HG02884 (cell line): ENCODE results near the gene NLRX1.
"Not testable (repeated sequence)": the region's sequence is repeated elsewhere in the genome, so short reads cannot be mapped to it uniquely, and the experiment has no call there.

ENCODE experiments used
- ATAC-seq: cut with Tn5 transposase; IDR thresholded peaks from one replicate; pipeline ENCODE4 v1.9.1; 2021; ENCODE audit warnings: mild to moderate bottlenecking, moderate library complexity; ENCODE audit not compliant: unreplicated experiment

NLRX1 gene, protein sequence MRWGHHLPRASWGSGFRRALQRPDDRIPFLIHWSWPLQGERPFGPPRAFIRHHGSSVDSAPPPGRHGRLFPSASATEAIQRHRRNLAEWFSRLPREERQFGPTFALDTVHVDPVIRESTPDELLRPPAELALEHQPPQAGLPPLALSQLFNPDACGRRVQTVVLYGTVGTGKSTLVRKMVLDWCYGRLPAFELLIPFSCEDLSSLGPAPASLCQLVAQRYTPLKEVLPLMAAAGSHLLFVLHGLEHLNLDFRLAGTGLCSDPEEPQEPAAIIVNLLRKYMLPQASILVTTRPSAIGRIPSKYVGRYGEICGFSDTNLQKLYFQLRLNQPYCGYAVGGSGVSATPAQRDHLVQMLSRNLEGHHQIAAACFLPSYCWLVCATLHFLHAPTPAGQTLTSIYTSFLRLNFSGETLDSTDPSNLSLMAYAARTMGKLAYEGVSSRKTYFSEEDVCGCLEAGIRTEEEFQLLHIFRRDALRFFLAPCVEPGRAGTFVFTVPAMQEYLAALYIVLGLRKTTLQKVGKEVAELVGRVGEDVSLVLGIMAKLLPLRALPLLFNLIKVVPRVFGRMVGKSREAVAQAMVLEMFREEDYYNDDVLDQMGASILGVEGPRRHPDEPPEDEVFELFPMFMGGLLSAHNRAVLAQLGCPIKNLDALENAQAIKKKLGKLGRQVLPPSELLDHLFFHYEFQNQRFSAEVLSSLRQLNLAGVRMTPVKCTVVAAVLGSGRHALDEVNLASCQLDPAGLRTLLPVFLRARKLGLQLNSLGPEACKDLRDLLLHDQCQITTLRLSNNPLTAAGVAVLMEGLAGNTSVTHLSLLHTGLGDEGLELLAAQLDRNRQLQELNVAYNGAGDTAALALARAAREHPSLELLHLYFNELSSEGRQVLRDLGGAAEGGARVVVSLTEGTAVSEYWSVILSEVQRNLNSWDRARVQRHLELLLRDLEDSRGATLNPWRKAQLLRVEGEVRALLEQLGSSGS

GRCh38 chr11:119168471-119169281 lies at the start of gene NLRX1:
TSS of gene NLRX1 (plus strand) at chr11:119168725. CDS start at chr11:119171404, 2,679 bp downstream.
- ATAC-seq = peak; percentile 87

GRCh38 chr11:119118946-119119345 lies 49.6 kb upstream of the NLRX1 start:
- ATAC-seq = no peak

DNA sequence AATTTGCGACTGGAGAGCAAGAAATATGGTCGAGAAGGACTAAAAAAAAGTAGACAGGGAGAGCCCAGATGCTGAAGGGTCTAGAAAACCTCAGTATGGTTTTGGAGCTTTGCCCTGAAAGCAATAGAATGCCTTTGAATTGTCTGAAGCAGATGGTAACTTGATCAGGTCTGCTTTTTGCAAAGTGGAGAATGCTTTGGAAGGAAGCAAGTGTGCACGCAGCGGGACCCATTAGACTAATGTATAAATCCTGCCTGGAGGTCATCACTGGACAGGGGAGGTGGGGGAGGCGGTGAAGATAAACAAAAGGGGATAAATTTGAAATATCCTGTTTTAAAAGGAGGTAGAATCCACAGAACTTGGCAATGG lies 47.9 kb upstream of the NLRX1 start:
- no peak for ATAC-seq

DNA sequence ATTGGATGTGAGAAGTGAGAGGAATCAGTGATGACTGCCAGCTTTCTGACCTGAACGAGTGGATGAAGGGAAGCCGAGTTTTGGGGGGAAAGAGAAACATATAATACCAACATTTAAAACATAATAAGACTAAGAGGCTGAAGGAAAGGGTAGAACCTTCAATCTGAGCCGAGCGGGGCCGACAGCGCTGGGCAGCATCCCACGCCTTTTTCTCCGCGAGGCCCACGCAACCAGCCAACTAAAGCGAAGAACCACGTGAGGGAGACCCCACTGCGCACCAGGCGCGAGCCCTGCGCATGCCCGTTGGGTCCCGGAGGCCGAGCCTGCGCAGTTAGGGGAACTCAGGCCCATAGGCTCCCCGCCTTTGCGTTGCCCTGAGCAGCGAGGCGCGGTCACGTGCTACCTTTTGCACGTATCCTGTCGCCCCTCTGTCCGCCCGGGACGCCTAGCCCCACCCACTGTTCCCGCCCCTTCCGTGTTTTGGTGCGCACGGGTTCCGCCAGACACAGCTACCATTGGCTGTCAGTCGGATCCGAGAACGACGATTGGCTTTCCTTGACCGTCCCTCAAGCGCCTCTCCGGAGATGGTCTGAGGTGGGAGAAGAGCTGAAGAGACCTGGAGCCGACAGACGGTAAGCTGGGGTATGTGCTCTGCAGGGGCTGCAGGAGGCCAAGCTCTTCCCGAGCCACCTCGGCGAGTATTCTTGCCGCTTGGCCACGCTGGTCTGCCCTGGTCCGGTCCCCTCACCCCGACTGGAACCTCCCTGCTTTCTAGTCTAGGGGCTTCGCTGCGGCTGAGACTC lies 47.3 kb upstream of the NLRX1 start, which contains the start of gene HINFP:
HINFP (plus strand) TSS at position 573 of the 803 bp plus-strand sequence. CDS start 5,365 bp downstream, outside the sequence.
- peak; percentile 92 for ATAC-seq

GRCh38 chr11:119121811-119122124 lies 46.8 kb upstream of the NLRX1 start:
- ATAC-seq = no peak

DNA sequence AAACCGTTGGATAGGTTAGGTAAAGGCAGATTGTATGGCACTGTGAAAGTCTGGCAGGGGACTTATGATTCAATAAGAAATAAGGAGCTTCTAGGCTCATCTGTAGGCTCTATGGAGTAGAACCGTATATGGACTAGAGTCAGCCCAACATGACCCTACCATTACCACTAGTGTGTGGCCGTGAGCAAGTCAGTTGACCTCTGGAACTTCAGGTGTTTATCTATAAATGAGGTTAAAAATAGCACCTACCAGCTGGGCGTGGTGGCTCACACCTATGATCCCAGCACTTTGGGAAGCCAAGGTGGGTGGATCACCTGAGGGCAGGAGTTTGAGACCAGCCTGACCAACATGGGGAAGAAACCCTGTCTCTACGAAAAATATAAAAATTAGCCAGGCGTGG lies 42.7 kb upstream of the NLRX1 start:
- ATAC-seq = no peak

GRCh38 chr11:119126675-119127268 lies 41.8 kb upstream of the NLRX1 start:
- no peak for ATAC-seq

GRCh38 chr11:119130662-119131061 lies 37.9 kb upstream of the NLRX1 start:
- no peak for ATAC-seq

DNA sequence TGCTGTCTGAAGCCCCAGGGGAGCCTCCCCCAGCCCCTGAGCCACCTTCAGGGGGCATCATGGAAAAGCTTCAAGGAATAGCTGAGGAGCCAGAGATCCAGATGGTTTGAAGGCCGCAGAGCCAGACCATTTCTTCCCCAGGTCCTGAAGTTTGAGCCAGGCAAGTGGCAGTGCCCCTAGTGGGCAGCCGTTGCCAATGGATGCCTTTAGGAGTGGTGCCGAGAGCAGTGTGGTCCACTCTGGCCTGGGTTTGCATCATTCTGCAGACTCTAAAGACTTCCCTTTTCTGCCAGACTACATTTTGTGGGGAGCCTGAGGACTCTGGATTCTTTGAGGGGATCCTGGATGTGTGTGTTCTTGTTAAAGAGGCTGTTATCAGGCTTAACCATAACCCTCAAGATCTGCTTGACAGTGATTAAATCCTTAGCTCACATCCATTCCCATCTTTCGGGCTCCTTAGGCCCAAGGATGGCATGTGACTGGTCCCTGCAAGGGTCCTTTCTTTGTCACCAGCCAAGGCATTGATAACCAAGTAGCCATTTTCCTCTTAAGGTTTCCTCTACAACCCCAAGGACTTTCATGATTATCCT lies 34.0 kb upstream of the NLRX1 start:
- no peak for ATAC-seq

GRCh38 chr11:119139276-119139675 lies 29.2 kb upstream of the NLRX1 start:
- ATAC-seq = not testable (repeated sequence)

DNA sequence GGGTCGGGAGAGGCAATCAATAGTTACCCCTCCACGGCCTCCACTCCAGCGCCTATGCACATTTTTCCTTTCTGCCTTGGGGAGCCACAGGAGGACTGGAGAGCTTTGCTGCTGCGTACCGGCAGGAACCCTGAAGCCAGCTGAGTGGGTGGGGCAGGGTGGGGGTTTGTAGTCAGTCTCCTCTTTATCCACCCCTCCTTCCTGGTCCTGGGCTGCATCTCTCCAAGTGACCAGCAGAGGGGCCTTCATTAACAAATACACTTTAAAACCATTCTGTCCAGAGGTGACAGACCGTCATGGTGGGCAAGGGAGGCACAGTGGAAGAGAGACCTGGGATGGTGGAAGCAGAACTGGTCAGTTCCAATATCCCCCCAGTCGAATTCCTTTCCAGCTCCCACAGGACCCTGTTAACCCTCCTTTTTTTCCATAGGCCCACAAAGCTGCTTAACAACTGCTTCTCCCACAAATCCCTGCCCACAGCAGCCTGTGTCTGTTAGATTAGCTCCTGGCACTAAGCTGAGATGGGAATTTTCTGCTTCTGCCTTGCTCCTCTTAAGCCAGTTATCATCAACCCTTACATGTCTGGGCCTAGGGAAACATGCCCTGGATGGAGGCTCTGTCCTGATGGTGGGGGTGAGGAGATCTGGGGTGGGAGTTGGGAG lies 23.6 kb upstream of the NLRX1 start:
- ATAC-seq = no peak

GRCh38 chr11:119145551-119145950 lies 23.0 kb upstream of the NLRX1 start:
- ATAC-seq = no peak

- ATAC-seq = no peak
Observed at GRCh38 chr11:119147604-119148333, 20.8 kb upstream of the NLRX1 start.

DNA sequence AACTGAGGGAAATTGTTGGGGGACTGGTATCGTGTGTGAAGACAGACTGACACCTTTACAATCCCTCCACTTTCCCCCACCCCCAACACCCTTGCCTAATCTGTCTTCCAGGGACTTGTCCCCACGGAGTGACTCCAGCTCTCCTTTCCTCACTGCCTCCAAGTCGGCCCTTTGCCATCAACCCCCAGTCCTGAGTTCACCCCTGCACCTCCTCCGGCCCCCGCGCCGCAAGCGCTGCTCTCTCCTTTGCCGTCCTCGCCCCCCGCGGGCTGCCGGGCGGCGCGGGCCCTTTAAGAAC lies 19.9 kb upstream of the NLRX1 start:
- no peak for ATAC-seq

DNA sequence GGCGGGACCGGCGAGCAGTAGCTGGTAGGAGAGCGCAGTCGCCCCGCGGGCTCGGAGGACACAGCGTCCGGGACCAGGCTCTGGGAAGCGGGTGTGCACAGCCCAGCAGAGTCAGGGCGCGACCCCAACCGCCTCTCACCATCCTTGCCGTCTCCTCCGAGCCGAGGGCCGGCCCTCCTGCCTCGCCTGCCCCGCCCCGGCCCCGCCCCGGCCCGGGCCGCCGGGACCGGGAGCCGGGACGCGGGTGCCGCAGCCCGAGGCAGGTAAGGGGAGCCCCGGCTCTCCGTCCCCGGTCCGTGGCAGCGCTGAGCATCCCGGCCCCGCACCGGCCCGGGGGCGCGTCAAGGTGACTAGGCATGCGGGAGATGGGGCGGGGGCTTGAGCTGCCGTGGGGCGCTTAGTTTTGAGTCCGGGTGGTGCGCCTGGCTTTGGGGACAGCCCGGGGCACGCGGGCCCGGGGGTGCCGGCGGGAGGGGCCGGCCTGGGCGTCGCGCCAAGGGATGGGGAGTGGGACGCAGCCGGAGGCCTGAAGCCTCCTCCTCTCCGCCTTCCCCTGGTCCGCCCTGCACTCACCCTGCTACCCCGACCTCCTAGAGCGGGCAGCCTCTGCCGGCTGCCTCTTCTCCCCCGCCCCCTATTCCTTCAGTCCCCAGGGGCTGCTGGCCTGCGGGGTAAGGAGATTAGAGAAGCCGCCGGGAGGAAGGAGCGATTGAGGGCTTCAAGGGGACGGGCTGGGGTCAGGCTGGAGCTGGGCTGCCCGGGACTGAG lies 19.3 kb upstream of the NLRX1 start, which contains the start of gene ABCG4:
ABCG4 (plus strand) TSS at position 35 of the 768 bp plus-strand sequence. CDS start 914 bp downstream, outside the sequence.
- no peak for ATAC-seq

DNA sequence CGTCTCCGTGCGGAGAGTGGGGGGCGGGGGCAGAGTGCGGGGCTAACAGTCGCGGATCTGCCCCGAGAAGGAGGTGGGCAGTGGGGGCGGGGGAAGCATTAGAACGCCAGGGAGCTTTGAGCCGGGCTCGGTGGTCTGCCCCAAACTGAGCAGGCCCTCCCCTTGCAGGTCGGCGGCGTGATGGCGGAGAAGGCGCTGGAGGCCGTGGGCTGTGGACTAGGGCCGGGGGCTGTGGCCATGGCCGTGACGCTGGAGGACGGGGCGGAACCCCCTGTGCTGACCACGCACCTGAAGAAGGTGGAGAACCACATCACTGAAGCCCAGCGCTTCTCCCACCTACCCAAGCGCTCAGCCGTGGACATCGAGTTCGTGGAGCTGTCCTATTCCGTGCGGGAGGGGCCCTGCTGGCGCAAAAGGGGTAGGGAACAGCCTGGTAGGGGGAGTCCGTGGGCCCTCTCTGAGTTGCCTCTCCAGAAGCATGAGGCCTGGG lies 18.7 kb upstream of the NLRX1 start:
- no peak for ATAC-seq

DNA sequence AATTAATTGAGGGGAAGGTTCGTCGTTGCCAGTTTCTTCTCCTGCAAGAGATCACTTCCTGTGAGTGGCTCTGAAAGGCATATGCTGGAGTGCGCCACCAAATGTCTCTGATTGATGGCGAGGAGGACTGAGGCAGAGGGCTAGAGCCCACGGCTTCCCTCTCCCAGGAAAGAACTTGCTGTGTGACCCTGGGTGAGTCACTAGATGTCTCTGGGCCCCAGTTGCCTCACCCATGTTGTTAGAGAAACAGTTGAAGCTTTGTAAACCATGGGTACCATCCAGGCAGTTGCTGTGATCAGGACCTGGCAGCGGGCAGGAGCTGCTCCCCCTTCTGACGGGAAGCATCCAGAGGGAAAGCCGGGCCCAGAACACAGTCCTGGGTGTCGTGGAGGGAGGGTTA lies 16.5 kb upstream of the NLRX1 start:
- no peak for ATAC-seq
